H9 (cell line): ENCODE data around the gene IRX2. TPM values are rescaled to one million over a fixed set of nuclear protein-coding genes. Genes with fewer than 3 reads are reported as not detected.
A peak's percentile ranks its signal among the peaks of the same experiment; 100 is the strongest.

Source experiments
- DNase-seq: peaks from one replicate; pipeline ENCODE4 v3.0.0-alpha.2; 2017
- H2AFZ ChIP-seq: one replicate; pipeline ENCODE4 v1.6.1; 2013; ENCODE audit warnings: mild to moderate bottlenecking, low read length, control low read depth, moderate library complexity
- H2AK5ac ChIP-seq: 2 replicates; pipeline ENCODE4 v1.6.1; 2013; ENCODE audit warnings: low read length, control low read depth, mixed read lengths; ENCODE audit not compliant: insufficient read length
- H2BK120ac ChIP-seq: one replicate; pipeline ENCODE4 v1.6.1; 2013; ENCODE audit warnings: low read depth, mild to moderate bottlenecking, low read length, control low read depth, inconsistent platforms; ENCODE audit not compliant: poor library complexity, severe bottlenecking
- H2BK12ac ChIP-seq: 2 replicates; pipeline ENCODE4 v1.6.1; 2013; ENCODE audit warnings: low read length, control low read depth, mixed read lengths, low read depth; ENCODE audit not compliant: insufficient read length
- H2BK15ac ChIP-seq: 2 replicates; pipeline ENCODE4 v1.6.1; 2013; ENCODE audit warnings: low read depth, low read length, control low read depth
- H2BK20ac ChIP-seq: one replicate; pipeline ENCODE4 v1.6.1; 2013; ENCODE audit warnings: low read depth, mild to moderate bottlenecking, low read length, control low read depth, inconsistent platforms; ENCODE audit not compliant: poor library complexity, severe bottlenecking
- H2BK5ac ChIP-seq: 2 replicates; pipeline ENCODE4 v1.6.1; 2013; ENCODE audit warnings: low read length, control low read depth, mixed read lengths; ENCODE audit not compliant: insufficient read length
- H3K14ac ChIP-seq: 2 replicates; pipeline ENCODE4 v1.6.1; 2013; ENCODE audit warnings: low read length, control low read depth; ENCODE audit not compliant: insufficient read depth
- H3K18ac ChIP-seq: 2 replicates; pipeline ENCODE4 v1.6.1; 2013; ENCODE audit warnings: low read depth, mild to moderate bottlenecking, mixed read lengths, low read length, control low read depth; ENCODE audit not compliant: insufficient read length
- H3K23ac ChIP-seq: 2 replicates; pipeline ENCODE4 v1.6.1; 2013; ENCODE audit warnings: low read length, control low read depth, mixed read lengths, low read depth; ENCODE audit not compliant: insufficient read length
- H3K23me2 ChIP-seq: 2 replicates; pipeline ENCODE4 v1.6.1; 2013; ENCODE audit warnings: low read depth, mild to moderate bottlenecking, mixed read lengths, low read length, control low read depth; ENCODE audit not compliant: insufficient read length, poor library complexity, severe bottlenecking
- H3K27ac ChIP-seq: 2 replicates; pipeline ENCODE4 v1.5.1; 2013; ENCODE audit warnings: low read length, control low read depth, mixed read lengths, low read depth; ENCODE audit not compliant: insufficient read length
- H3K27me3 ChIP-seq: 2 replicates; pipeline ENCODE4 v1.6.1; 2013; ENCODE audit warnings: low read length, control low read depth, inconsistent platforms; ENCODE audit not compliant: insufficient read depth
- H3K4ac ChIP-seq: 2 replicates; pipeline ENCODE4 v1.6.1; 2013; ENCODE audit warnings: low read depth, mild to moderate bottlenecking, control low read depth, inconsistent platforms, low read length, moderate library complexity
- H3K4me1 ChIP-seq: 2 replicates; pipeline ENCODE4 v1.6.1; 2013; ENCODE audit warnings: low read length, control low read depth, inconsistent platforms; ENCODE audit not compliant: insufficient read depth
- H3K4me2 ChIP-seq: 2 replicates; pipeline ENCODE4 v1.6.1; 2013; ENCODE audit warnings: low read length, control low read depth, mixed read lengths; ENCODE audit not compliant: insufficient read length, insufficient read depth
- H3K56ac ChIP-seq: 2 replicates; pipeline ENCODE4 v1.6.1; 2013; ENCODE audit warnings: low read depth, mild to moderate bottlenecking, mixed read lengths, low read length, control low read depth; ENCODE audit not compliant: insufficient read length
- H3K79me1 ChIP-seq: 2 replicates; pipeline ENCODE4 v1.6.1; 2013; ENCODE audit warnings: low read depth, mild to moderate bottlenecking, moderate library complexity, low read length, control low read depth, inconsistent platforms; ENCODE audit not compliant: insufficient read depth, poor library complexity, severe bottlenecking
- H3K79me2 ChIP-seq: 2 replicates; pipeline ENCODE4 v1.6.1; 2013; ENCODE audit warnings: low read length, control low read depth, inconsistent platforms; ENCODE audit not compliant: insufficient read depth
- H3K9ac ChIP-seq: 2 replicates; pipeline ENCODE4 v1.6.1; 2013; ENCODE audit warnings: low read length, control low read depth, mixed read lengths; ENCODE audit not compliant: insufficient read length; ENCODE audit errors: extremely low read depth
- H3K9me3 ChIP-seq: one replicate; pipeline ENCODE4 v1.6.1; 2013; ENCODE audit warnings: low read depth, low read length, inconsistent platforms; ENCODE audit not compliant: control insufficient read depth
- H3T11ph ChIP-seq: one replicate; pipeline ENCODE4 v1.6.1; 2013; ENCODE audit warnings: mild to moderate bottlenecking, low read length, control low read depth, inconsistent platforms
- H4K20me1 ChIP-seq: one replicate; pipeline ENCODE4 v1.6.1; 2013; ENCODE audit not compliant: control insufficient read depth, insufficient read length, insufficient read depth
- H4K5ac ChIP-seq: 2 replicates; pipeline ENCODE4 v1.6.1; 2013; ENCODE audit warnings: low read depth, mild to moderate bottlenecking, mixed read lengths, low read length, control low read depth; ENCODE audit not compliant: insufficient read length
- H4K8ac ChIP-seq: replicated peaks from 2 replicates; pipeline ENCODE4 v1.6.1; 2013; ENCODE audit warnings: low read length, control low read depth, mixed read lengths, low read depth; ENCODE audit not compliant: insufficient read length
- H4K91ac ChIP-seq: 2 replicates; pipeline ENCODE4 v1.6.1; 2013; ENCODE audit warnings: low read depth, mild to moderate bottlenecking, moderate library complexity, mixed read lengths, low read length, control low read depth; ENCODE audit not compliant: insufficient read length
- H3K27ac Mint-ChIP-seq, 3 experiments: 2 replicates in 2 of 3; 3 replicates in 1 of 3; pipeline ENCODE4 v1.8.0; 2020 to 2021; ENCODE audit warnings: mixed read lengths in 3 of 3, mild to moderate bottlenecking in 1 of 3, moderate library complexity in 1 of 3
- H3K27me3 Mint-ChIP-seq: 2 replicates; pipeline ENCODE4 v1.8.0; 2021; ENCODE audit warnings: low read depth, mild to moderate bottlenecking, moderate library complexity, mixed read lengths
- H3K36me3 Mint-ChIP-seq, 3 experiments: 2 replicates in 2 of 3; 3 replicates in 1 of 3; pipeline ENCODE4 v1.8.0; 2020 to 2021; ENCODE audit warnings: low read depth in 3 of 3, mixed read lengths in 3 of 3; ENCODE audit not compliant: insufficient read depth in 1 of 3
- H3K4me1 Mint-ChIP-seq, 2 experiments: 2 replicates each; pipeline ENCODE4 v1.8.0; 2020; ENCODE audit warnings: mixed read lengths in 2 of 2
- H3K4me3 Mint-ChIP-seq, 2 experiments: 2 replicates in 1 of 2; 3 replicates in 1 of 2; pipeline ENCODE4 v1.8.0; 2020 to 2021; ENCODE audit warnings: mild to moderate bottlenecking in 2 of 2, mixed read lengths in 2 of 2, moderate library complexity in 1 of 2
- H3K9me3 Mint-ChIP-seq, 2 experiments: 2 replicates in 1 of 2; 3 replicates in 1 of 2; pipeline ENCODE4 v1.8.0; 2020; ENCODE audit warnings: mild to moderate bottlenecking in 2 of 2, mixed read lengths in 2 of 2, moderate library complexity in 1 of 2
- CTCF ChIP-seq: fragments of 200-600 bp; sonication (generic); conservative IDR thresholded peaks from 3 replicates; pipeline ENCODE4 v1.8.0; 2021; ENCODE audit warnings: antibody characterized with exemption, mild to moderate bottlenecking
- WGBS: extraction: QIAGEN DNeasy Blood & Tissue Kit; methylation state at CpG from one replicate; pipeline ENCODE4 v1.1.7; 2013; ENCODE audit warnings: missing lambda C conversion rate, low lambda C conversion rate, mixed read lengths; ENCODE audit not compliant: insufficient read length; ENCODE audit errors: extremely low coverage; 5-methylcytosine and 5-hydroxymethylcytosine counted together
- total RNA-seq: library from RNA; stranded (reverse); gene quantifications from 2 replicates; pipeline ENCODE4 v1.2.1, GENCODE V29; 2021

IRX2 gene
- total RNA-seq, 1 experiment from 2014 or later, result 91.6 TPM

DNA sequence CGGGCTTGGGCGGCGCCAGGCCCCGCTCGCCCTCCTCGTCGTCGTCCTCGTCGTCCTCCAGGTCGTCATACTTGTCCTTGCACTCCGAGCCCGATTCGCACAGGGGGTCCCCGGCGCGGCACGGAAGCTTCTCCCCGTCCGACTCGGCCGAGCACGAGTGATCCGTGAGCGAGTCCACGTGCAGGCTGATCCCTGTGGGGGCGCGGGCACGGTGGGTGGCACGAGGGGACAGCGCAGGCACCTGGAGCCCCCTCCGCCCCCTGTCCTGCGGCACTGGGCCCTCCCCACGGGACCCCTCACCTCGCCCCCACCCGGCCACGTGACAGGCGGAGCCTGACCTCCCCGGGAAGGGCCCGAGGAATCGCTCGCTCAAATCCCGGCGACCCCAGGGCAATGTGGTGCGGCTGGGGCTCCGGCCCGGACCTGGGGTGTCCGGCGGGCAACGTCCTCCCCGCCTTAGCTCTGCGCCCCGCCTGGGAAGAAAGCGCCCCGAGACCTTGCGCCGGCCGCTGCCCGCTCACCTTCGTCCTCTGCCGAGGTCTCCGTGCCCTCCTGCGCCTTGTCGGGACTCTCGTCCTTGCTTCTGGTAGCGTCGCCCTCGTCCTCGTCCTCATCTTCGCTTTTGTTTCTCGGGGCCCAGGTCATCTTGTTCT lies 2.5 kb downstream of the IRX2 start:
- Histone ChIP-seq H3K27me3 (peaks cover 18% of the 10 kb centered on the region; the same call in 1 of the 2 replicates), H2BK20ac (no peak overlapping the region), H3K79me2 (no peaks in the 10 kb centered on the region; the same call in 1 of the 2 replicates), H3K4me2 (peak overlapping the region; percentile 66), H3K56ac (no peak overlapping the region), H2BK120ac (no peak overlapping the region), H2BK5ac (no peak overlapping the region), H4K91ac (no peak overlapping the region), H3K4ac (no peak overlapping the region), H2AFZ (no peak overlapping the region), H3T11ph (no peak overlapping the region), H3K9me3 (no peaks in the 10 kb centered on the region), H3K18ac (no peak overlapping the region), H4K20me1 (no peaks in the 10 kb centered on the region), H2AK5ac (no peak overlapping the region), H3K79me1 (no peaks in the 10 kb centered on the region), H3K23ac (no peak overlapping the region), H3K9ac (no peak overlapping the region), H4K5ac (no peak overlapping the region), H3K27ac (no peak overlapping the region), H2BK12ac (no peak overlapping the region), H4K8ac (no peak overlapping the region), H3K4me1 (no peaks in the 10 kb centered on the region; the same call in 1 of the 2 replicates), H2BK15ac (no peak overlapping the region), H3K14ac (peak overlapping the region; percentile 70), H3K23me2 (peaks cover 34% of the 10 kb centered on the region)
- no peak for TF ChIP-seq CTCF
- Mint-ChIP-seq H3K27ac (peak overlapping the region in 2 of 3 experiments; percentile 29 to 75; a peak in 1 of 7 replicates), H3K4me1 (peaks cover 50 to 54% of the 10 kb centered on the region in 2 experiments), H3K4me3 (peak overlapping the region; percentile 86 to 88), H3K36me3 (peaks cover 12 to 58% (median 52%) of the 10 kb centered on the region in 3 experiments), H3K27me3 (peaks cover 57% of the 10 kb centered on the region), H3K9me3 (peaks cover 4 to 5% of the 10 kb centered on the region in 2 experiments; a peak in 3 of 5 replicates)
- DNase-seq, result no peak
- no CpG with 5 or more reads among the region's 71 CpGs for WGBS
